ENCODE results near the gene LPCAT4. TPM values are rescaled to one million over a fixed set of nuclear protein-coding genes. Genes with fewer than 3 reads are reported as not detected.
"Not testable (repeated sequence)": the region's sequence is repeated elsewhere in the genome, so short reads cannot be mapped to it uniquely, and the experiment has no call there.

Gene LPCAT4
- total and polyA plus RNA-seq, 9 donors: 8.9 to 44.3 (median 33.8) TPM

DNA sequence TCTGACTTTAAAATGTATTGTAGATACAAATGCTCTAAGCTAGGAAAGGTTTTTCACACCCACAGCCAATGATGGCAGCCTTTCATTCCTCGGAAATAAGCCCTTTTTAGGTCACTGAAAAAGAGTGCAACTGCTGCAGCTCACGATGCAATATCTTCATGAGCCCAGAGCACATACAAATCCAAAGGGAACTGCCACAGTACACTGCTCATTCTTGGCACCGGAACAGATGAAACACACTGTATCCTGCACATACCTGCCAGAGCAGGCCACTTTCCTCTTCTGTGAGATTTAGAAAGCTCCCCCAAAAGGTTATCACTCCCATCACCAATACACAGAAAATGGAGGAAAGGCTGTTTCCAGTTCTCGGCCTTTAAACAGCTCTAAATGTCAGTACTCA lies 13.5 kb upstream of the LPCAT4 start:
- H3K27ac ChIP-seq; H3K9me3 ChIP-seq; H3K36me3 ChIP-seq; DNase-seq; H3K27me3 ChIP-seq; intact Hi-C loops (cut with DNase I); H3K4me1 ChIP-seq (ENCODE audit: insufficient read depth); H3K4me3 ChIP-seq: not testable (repeated sequence)
- 70 to 85% (median 84%) methylated on average over 4 of the region's 4 CpGs for WGBS, 3 donors

DNA sequence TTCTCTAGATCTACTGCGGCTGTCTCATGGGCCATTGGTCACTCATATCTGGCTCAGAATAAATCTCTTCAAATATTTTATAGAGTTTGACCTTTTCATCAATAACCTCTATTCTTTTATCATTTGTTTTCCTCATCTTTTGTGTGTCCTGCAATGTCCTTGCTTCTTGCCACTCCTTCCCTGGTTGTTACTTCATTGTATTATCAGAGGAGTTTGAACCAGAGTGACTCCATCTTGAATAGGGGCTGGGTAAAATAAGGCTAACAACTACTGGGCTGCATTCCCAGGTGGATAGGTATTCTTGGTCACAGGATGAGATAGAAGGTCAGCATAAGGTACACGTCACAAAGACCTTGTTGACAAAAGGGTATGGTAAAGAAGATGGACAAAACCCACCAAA lies 9.9 kb upstream of the LPCAT4 start:
- no peak overlapping the region for H3K4me3 ChIP-seq
- intact Hi-C loops (cut with DNase I): no loop called here
- TF ChIP-seq EP300 (IDR thresholded peaks at IDR 0.05) (no peak), POLR2A (IDR thresholded peaks at IDR 0.05) (no peak)
- TF ChIP-seq, protein P1, sequence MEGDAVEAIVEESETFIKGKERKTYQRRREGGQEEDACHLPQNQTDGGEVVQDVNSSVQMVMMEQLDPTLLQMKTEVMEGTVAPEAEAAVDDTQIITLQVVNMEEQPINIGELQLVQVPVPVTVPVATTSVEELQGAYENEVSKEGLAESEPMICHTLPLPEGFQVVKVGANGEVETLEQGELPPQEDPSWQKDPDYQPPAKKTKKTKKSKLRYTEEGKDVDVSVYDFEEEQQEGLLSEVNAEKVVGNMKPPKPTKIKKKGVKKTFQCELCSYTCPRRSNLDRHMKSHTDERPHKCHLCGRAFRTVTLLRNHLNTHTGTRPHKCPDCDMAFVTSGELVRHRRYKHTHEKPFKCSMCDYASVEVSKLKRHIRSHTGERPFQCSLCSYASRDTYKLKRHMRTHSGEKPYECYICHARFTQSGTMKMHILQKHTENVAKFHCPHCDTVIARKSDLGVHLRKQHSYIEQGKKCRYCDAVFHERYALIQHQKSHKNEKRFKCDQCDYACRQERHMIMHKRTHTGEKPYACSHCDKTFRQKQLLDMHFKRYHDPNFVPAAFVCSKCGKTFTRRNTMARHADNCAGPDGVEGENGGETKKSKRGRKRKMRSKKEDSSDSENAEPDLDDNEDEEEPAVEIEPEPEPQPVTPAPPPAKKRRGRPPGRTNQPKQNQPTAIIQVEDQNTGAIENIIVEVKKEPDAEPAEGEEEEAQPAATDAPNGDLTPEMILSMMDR (IDR thresholded peaks at IDR 0.05): no peak
- 92 to 98% (median 96%) methylated on average over 2 of the region's 2 CpGs for WGBS, 3 donors
- no peaks in the 10 kb centered on the region for H3K27me3 ChIP-seq
- no peak overlapping the region for H3K27ac ChIP-seq
- H3K9me3 ChIP-seq: no peaks in the 10 kb centered on the region
- DNase-seq: no peak
- no peaks in the 10 kb centered on the region for H3K36me3 ChIP-seq
- H3K4me1 ChIP-seq (ENCODE audit: insufficient read depth): no peaks in the 10 kb centered on the region

DNA sequence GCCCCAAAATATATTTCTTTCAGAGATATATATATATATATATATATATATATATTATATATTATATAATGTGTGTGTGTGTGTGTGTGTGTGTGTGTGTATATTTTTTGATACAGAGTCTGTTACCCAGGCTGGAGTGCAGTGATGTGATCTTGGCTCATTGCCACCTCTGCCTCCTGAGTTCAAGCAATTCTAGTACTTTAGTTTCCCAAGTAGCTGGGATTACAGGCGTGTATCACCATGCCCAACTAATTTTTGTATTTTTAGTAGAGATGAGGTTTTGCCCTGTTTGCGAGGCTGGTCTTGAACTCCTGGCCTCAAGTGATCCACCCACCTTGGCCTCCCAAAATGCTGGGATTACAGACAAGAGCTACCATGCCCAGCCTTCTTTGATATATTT lies 8.5 kb upstream of the LPCAT4 start:
- DNase-seq; H3K9me3 ChIP-seq; H3K4me1 ChIP-seq (ENCODE audit: insufficient read depth); H3K27ac ChIP-seq; H3K27me3 ChIP-seq; H3K4me3 ChIP-seq; H3K36me3 ChIP-seq; intact Hi-C loops (cut with DNase I): not testable (repeated sequence)
- 96 to 98% (median 96%) methylated on average over 2 of the region's 2 CpGs for WGBS, 3 donors

DNA sequence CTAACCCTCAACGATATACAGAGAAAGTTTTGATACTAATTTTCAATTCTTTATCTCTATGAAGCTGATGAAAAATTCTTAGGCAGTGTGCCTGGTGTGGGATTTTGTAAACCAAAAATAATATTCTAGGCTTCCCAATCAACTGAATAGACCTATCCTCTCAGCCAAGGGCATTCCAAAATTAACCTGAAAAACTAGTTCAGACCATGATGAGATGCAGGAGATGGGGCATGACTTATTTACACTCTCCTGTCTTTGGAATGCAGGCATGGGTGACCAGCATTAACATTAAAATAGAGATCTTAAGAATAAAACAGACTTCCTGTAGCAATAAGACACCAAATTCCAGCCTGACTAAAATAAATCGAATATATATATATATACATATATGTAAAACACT lies 7.8 kb upstream of the LPCAT4 start:
- no peaks in the 10 kb centered on the region for H3K9me3 ChIP-seq
- no peaks in the 10 kb centered on the region for H3K36me3 ChIP-seq
- no peak overlapping the region for H3K4me3 ChIP-seq
- H3K27me3 ChIP-seq: no peaks in the 10 kb centered on the region
- no peak for DNase-seq
- no peaks in the 10 kb centered on the region for H3K4me1 ChIP-seq (ENCODE audit: insufficient read depth)
- H3K27ac ChIP-seq: no peak overlapping the region
- 49 to 82% (median 59%) methylated on average over 2 of the region's 2 CpGs for WGBS, 3 donors
- TF ChIP-seq, protein P1 (IDR thresholded peaks at IDR 0.05): no peak
- TF ChIP-seq POLR2A (IDR thresholded peaks at IDR 0.05): no peak
- no peak for TF ChIP-seq EP300 (IDR thresholded peaks at IDR 0.05)
- intact Hi-C loops (cut with DNase I): loop anchor here in 1 of 4 donors (5.0 kb wide), 1 partner anchor 268 kb away; no protein-coding TSS in a partner anchor

DNA sequence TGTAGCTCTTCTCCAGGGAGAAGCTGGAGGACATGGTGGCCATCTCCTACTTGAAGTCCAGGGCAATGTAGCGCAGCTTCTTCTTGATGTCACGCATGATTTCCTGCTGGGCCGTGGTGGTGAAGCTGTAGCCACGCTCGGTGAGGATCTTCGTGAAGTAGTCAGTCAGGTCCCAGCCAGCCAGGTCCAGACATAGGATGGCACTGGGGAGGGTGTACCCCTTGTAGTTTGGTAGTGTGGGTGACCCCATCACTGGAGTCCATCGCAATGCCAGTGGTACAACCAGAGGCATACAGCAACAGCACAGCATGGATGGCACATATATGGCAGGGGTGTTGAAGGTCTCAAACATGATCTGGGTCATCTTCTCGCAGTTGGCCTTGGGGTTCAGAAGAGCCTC lies 7.0 kb upstream of the LPCAT4 start:
- TF ChIP-seq EP300 (IDR thresholded peaks at IDR 0.05) (no peak), POLR2A (IDR thresholded peaks at IDR 0.05) (no peak)
- TF ChIP-seq, protein P1 (IDR thresholded peaks at IDR 0.05): no peak
- H3K9me3 ChIP-seq: no peaks in the 10 kb centered on the region
- 88 to 98% (median 97%) methylated on average over 8 of the region's 8 CpGs for WGBS, 3 donors
- no peaks in the 10 kb centered on the region for H3K36me3 ChIP-seq
- H3K4me1 ChIP-seq (ENCODE audit: insufficient read depth): no peaks in the 10 kb centered on the region
- H3K27ac ChIP-seq: no peak overlapping the region
- no peak for DNase-seq
- intact Hi-C loops (cut with DNase I): loop anchor here in 1 of 4 donors (5.0 kb wide), 1 partner anchor 267 kb away; no protein-coding TSS in a partner anchor
- no peaks in the 10 kb centered on the region for H3K27me3 ChIP-seq
- H3K4me3 ChIP-seq: no peak overlapping the region

Measured in ovary (tissue), 9 donors.